HG03060 (cell line): ENCODE results near the gene EIF5B.

ENCODE experiments used
- ATAC-seq: cut with Tn5 transposase; IDR thresholded peaks from one replicate; pipeline ENCODE4 v1.9.1; 2021; ENCODE audit warnings: low read depth, moderate number of reproducible peaks; ENCODE audit not compliant: unreplicated experiment

EIF5B gene

DNA sequence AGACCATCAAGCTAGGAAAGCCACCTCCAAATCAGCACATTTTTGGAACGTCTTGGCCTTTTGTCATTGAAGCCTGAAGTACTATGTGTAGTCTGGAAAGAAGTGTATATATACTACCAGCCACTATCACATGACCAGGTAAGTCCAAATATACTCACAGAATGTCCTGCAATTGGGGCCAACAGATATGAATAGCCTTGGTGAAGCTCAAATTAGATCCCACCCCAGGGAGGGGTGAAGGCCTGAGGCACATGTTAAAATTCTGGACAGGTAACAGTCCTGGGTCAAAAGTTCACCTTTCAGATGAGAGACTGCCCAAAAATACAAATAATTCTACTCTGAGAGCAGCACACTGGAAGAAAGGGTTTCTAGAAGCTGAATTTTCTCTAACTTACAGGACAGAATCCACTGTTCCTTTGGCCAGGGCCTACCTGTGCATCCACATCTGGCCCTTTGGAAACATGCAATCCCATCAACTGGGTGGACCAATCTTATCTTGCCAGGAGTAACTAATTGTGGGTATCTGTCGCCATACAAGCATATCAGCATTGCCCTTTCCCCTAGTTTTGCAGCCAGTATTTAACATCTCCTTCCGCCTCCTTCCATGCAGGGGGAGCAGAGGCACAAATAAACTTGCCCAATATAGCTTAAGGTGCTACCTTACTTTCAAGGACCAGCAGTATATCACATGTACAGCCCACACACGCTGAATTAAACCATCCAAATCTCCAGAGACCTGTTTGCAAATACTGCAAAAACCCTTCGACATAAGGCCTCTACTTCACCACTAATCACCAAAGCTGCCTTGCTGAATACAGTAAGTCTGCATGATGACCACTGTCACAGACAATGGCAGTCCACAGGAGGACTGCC is 67.8 kb downstream of the EIF5B start:
- ATAC-seq = no peak

DNA sequence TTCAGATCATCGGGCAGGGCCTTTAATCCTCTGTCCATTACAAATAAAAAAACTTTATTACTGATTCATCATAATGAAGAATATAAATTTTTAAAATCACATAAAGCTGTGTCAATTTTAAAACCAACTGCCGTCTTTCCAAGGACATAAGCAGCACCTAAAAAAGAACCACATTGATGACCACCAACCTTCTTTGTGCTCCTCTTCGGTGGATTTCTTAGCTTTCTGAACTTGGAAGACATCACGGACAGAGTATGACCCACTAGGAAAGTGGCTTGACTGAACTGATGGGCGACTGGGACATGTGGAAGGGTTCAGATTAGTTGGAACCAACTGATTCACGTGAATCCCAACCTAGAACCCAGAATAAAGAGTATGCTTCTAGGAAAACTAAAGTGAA is 68.9 kb downstream of the EIF5B start:
- ATAC-seq = no peak

DNA sequence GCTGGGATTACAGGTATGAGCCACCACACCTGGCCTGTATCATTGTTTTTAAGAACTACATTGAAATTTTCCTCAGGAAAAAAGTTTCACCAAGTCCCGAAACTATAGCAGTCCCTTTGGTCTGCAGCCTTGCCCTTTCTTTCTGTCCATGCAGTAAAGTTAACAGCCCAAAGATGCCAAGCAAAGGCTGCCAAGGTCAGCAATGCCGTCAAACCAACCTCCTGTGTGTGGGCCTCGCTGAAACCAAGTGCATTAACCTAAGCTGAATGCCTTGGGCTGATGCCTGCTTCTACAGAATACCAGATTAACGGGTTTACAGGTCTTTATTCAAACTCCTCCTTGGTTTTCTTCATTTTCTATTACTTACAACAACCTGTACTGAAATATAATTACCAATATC is 73.1 kb downstream of the EIF5B start:
- no peak for ATAC-seq

DNA sequence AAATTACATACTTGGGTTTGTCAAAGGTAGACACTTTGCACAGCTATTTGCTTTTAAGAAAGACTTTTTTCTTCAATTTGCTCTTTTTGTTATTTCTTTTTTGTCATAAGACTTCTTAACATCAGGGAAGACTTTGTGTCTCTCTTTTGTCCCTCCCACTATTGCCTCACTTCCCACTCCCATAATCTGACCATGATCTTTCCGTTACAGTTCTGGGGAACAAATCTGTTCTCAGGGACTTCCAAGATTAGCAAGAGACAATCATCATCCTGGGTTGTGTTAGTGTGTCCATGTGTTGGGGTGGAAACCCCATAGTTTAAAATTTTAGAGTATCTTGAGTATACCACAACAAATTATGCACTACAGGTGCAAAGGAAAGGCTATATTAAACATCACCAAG is 77.4 kb downstream of the EIF5B start:
- ATAC-seq = no peak

DNA sequence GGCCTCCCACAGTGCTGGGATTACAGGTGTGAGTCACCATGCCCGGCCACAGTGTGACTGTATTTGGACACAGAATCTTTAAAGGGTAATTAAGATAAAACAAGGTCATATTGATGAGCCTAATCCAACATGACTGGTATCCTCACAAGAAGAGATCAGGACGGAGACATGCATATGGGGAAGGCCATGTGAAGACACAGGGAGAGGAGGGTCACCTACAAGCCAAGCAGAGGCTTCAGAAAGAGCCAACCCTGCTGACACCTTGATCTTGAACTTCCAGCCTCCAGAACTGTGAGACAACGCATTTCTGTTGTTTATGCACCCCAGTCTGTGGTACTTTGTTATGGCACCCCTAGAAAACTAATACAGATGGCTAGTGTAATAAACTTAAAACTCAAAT is 80.2 kb downstream of the EIF5B start:
- ATAC-seq = no peak

DNA sequence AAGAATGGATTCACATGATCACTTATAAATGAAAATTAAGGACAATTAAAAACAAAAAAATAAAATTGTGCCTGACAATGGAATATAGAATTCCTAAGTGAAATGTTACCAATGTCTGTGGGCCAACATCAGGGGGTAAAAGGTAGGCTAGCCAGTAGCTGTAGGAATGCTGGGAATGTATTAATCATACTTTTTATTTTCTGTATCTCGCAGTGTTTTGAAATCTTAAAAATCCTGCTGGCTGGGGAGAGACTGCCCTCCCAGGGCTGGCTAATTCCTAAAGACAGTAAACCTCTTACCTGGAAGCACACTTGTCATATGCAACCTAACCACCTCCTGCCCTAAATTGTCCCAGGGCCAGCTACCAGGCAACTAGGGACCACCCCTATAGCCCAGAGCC is 82.8 kb downstream of the EIF5B start:
- ATAC-seq = no peak

DNA sequence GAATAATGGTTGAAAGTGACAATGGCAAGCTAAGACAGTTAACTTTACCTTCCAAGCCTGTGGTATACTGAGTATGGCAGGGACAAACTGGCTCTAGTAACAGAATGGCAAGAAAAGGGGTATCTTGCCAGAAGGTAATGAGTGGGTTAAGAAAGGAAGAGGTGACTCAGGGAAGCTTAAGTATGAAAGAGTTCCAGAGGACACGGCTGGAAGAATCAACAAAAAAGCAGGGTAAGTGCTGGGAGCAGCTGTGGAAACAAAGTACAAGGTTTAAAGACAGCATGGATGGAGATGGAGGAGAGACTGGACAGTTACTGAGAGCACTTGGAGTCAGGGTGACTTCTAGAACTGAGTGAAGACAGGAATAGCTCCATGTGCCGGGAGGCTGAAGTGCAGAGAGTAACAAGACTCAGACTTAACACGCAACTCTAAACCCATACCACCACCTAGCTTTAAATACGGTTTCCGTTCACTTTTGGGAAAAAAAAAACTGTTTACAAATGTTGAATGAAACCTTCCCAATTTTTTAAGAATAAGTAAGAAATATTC is 83.6 kb downstream of the EIF5B start:
- no peak for ATAC-seq

DNA sequence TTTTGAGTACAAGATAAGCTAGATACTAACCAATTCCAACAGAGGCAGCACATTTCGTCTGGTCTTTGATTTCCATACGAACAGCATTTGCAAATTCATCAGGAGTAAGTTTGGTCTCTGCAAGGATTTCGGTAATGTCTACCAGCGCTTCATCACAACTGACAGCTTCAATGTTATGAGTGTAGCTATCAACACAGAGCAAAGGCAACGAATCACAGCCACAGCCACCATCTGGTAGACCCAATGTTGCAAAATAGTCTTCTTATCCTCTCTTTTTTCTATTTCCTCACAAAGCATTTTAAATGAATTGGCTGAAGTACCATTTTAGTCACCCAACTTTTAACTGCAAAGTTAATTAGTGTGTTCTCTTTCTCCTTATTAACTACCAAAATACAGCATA is 84.3 kb downstream of the EIF5B start:
- no peak for ATAC-seq

DNA sequence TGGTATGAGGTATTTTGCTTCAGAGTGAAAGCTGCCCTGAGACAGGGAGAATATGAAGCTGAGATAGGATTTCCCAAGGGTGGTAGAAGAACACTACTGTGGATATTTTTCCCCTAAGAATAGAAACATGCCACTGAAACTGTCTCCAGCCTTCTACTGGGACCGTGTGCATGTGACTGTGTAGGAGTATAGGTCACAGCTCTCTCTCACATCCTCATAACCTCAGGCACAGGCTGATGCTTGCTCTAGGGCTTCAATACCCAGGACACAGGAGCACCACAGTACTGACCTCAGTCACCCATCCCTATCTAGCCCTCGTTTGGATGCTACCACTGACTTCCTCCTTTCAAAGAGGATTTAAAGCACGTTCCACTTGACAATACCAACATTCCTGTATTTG is 85.4 kb downstream of the EIF5B start:
- ATAC-seq = no peak

DNA sequence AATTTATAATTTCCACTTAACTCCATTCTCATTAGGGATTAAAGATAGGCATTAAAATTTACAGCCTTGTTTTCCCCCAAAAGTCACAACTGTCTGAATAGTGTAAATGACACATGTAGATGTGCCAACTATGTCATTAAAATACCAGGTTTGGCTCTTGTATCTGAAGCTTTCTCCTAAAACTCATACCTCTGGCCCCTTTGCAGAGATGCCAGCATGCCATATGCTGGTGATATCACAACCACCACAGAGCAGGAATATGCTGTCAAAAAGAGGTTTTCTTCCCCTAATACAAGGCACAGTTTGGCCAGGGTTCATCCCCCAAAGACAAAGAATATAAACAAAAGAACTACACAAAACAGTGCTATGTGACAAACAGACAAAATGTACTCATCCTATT is 87.2 kb downstream of the EIF5B start:
- no peak for ATAC-seq

DNA sequence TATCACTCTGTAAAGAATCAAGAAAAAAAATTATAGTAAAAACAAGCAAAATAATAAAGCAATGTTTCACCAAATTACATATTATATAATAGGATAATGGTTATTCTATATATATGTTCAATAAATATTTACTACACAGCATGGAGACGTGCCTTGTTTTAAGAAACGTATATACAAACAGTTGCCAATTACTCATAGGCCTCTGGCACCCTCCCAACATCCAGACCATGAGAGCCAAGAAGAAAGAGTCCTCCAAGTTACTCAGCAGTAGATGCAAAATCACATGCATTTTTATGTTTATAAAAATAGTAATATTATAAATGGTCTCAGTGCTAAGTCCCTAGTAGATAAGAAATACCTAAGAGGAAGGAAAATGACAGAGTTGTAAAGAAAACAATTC is 87.8 kb downstream of the EIF5B start:
- ATAC-seq = no peak

DNA sequence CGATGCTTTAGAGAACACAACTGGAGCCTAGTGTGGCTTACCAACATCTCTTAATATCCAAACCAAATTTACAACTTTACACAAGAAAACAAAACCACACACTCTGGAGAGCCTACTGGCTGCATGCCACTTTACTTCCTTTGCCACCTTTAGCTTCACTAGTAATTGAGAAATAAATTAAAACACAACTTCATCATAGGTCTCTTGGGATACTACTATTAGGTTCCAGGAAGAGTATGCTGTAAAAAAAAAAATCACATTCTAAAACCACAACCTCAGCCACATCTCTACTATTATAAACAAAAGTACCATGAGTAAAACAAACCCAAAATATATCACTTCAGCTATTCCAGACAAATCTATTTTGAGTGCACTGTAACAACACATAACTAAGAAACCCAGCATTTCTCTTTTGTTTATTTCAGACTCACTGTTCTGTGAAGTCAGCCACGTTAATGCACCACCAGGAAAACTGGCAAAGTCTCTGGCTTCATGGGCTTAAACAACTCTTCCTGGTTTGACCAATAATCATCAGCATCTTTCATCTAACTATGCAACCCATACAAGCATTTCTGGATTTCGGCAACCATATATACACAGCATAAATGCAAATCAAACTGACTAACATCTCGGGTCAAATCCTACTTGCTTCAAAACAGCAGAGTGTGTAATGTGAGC is 93.6 kb downstream of the EIF5B start:
- no peak for ATAC-seq

DNA sequence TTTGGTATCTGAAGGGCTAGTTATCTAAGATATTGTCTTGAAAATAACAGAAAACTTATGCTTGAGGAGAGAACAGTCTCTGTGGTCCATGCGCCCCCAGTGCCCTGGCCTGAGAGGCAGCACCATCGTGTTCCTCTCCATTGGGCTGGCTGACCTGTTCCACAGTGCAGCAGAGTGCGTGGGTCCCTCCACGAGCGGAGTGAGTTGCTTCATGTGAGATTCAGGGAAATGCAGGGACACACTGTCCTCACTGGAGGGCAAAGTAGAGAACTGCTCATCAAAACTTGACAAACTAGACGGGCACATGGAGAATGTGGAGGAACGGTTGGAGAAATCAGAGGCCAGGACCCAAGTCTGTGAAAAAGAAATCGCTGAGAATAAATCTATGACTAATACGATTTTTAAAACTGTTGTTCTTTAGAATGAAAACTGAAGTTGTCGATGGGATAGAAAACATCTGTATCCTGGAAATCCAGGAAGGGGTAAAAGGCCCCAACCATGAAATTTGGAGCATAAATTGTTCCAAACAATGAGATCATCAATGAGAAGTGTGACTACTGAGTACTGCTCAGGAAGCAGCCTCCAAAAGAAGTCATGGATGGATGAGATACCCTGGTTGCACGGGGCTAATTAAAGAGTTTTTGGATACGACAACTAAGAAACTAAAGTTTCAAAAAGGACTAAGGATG is 94.5 kb downstream of the EIF5B start:
- ATAC-seq = no peak

DNA sequence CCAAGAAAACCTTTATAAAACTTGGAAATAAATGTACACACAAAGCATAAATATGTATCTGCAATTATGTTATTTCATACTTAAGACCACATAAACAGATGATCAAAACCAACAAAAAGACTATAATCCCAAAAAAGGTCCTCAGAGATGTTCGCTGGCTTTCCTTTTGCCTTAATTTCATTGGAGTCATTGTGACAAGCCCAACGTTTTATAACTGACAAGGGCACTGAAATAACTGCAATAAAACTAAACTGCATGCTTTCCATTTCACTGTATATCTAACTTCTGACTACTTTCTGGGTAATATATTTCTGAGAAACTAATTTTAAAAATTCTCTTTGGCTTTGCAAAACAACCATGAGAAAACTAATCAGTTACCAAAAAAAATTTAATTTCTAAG is 96.2 kb downstream of the EIF5B start:
- no peak for ATAC-seq

DNA sequence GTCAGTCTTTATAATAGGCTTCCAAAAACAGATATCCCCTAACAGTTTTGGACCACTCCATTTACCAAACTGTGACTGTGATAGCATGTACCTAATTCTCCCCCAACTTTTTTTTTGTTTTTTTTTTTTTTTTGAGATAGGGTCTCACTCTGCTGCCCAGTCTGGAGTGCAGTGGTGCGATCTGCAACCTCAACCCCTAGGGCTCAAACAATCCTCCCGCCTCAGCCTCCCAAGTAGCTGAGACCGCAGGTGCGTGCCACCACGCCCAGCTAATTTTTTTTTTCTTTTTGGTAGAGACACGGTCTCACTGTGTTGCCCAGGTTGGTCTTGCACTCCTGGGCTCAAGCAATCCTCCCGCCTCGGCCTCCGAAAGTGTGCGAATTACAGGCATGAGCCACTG is 99.7 kb downstream of the EIF5B start:
- no peak for ATAC-seq

DNA sequence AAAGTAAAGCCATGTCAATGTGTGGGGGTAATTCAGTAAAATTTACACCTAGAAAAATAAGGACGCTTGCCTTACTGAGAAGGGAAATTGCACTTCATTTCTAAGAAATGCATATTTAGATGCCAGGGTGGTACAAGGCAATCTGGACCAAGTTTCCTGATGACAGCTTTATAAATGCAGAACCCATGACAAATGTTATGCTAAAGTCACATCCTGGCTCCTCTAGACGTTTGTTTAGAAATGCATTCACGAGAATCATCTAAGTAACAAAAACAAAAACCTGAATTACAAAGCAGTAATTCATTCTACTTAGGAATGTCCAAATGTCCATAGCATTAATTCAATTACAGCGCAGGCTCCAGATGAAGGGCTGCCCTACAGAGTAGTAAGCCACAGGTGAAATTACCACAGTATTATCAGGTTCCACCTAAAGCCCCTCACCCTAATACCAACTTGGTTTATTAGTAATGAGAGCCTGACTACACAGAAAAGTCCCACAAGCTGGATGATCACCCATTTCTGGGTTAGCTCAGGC is 102.8 kb downstream of the EIF5B start:
- ATAC-seq = no peak

DNA sequence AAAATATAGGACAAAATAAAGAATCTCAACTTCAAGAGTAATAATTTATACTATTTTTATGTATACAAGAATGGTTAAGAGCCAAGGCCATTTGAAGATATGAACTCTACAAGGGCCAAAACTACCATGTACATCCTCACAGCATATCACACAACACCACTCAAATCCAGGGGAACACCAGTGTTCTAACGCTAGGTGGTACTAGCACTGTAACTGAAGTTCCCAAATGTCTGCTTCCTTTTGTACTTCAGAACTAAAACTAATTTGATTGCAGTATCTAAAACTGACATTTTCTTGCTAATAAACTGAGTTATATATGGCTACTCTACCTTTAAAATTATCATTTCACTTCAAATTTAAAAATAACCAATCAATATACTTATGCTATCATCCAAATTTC is 105.6 kb downstream of the EIF5B start:
- ATAC-seq = no peak

DNA sequence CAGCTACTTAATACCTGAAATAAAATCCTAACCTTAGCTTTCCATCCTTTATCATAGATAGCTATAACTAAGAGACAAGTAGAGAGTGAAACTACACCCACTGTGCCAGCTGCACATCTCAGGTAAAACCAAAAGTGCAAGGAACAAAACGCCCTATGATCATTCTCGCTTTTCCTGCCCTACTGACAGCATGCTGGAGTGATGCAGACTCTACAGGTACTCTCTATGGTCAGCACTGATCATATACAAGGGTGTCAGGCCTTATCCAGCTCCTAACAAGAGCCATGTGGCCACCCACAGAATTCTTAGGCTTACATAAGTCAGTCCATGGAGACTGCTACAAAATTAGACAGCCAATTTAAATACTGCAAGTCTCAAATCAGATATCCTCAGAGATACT is 107.0 kb downstream of the EIF5B start:
- ATAC-seq = no peak

DNA sequence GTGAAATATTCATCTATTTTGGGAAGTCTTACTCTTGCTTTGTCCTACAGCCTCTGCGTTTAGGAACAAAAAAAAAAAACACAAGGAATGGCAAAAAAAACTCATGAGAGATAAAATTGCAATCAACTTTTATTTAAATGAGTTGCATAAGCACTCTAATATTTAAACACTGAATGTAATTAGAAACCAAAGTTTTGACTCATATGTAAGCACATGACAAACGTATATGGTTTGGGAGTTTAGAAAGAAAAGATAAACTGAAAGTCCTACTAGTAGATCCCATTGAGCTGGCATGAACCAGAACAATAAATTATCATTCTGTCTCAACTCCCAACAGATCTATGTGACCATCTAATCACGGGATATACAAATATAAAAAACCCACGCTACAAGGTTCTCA is 107.9 kb downstream of the EIF5B start:
- no peak for ATAC-seq

DNA sequence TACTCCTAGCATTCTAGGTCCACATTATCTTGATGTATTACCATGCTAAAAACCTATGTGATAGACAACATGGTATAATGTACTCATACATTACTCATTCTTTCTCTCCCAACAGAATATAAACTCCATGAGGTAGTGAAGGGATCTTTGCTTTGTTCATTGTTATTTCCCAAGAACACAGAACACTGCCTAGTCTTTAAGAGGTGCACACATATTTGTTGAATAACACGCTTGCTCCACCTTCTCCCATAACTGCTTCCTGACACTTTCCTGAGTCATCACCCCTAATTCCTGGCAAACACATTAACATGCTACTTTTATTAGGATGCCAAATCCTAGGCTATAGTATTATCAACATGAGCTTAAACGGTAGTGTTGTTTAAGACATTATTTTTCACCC is 111.4 kb downstream of the EIF5B start:
- ATAC-seq = no peak

DNA sequence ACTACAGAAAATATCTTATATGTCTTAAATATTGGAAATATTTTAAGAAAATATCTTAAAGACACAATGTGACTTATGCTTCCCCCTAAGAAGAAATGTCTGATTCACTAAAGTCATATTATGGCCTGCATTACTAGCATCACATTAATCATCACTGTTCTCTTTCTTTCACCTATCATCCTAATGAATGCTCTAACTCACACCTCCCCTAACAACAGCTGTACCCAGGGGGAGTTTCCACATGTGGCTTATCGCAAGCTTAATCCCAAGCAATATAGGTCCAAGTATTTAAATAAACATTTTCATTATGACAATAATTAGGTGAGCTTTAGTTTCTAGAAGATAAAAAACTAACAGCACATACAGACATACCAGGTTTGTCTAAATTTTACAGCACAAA is 113.0 kb downstream of the EIF5B start:
- no peak for ATAC-seq
